ENCODE data around the gene AGAP2. TPM values are rescaled to one million over a fixed set of nuclear protein-coding genes. Genes with fewer than 3 reads are reported as not detected.

AGAP2 gene
- total and polyA plus RNA-seq, 9 of the 15 experiments (the other 6 are each of a cell fraction or from before 2014, with no cell fraction given): 0.04 to 0.77 (median 0.28) TPM; not detected in 1

DNA sequence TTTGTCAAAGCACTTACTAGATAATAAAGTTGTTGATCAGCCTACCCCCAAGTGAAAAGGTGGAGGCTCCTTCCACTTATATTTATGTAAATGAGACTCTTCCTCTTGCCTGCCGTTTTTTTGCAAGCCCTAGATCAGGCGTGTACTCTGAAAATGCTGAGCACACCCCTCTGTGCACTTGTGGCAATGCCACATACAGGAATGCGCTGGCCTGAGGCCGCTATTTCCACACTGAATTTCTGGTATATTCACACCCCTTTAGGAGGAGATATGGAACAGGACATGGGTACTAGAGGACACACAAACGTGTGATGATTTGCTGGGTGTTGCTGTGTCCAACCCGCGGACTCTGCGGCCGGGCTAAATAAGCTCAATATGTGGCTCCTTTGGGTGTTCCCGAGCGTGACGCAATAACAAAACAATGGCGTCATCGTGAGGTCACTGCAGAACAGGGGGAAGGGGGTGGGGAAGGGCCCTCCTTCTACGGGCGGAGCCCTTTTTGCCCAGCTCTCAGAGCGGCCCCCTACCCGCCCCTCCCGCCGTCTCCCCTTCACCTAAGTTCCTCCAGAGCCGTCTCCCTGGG is 5.7 kb upstream of the AGAP2 start:
- POLR2A ChIA-PET: interaction anchor here (0.6 to 2.5 kb wide), 15 partner anchors 9 to 229 kb away, joined by 3 to 15 read pairs (median 4); partner anchors contain the start of genes CYP27B1, DDIT3, EEF1AKMT3 and METTL1
- FAIRE-seq (no peak), ATAC-seq (peak; percentile 57), DNase-seq (ENCODE audit: extremely low read depth in 1 of 4, low spot score in 3 of 4) (peak; percentile 83 to 88 (median 88))
- in situ Hi-C loops (cut with MboI) (loop anchor here (10.0 kb wide), 1 partner anchor 429 kb away; no protein-coding TSS in a partner anchor), intact Hi-C loops (cut with micrococcal nuclease) (no loop called here)
- 26% methylated on average over 21 of the region's 21 CpGs for WGBS (ENCODE audit: insufficient coverage, low coverage, missing lambda C conversion rate)
- BruUV-seq (replicated peaks): no TSS peak
- peak overlapping the region; percentile 88 for H3K4me2 ChIP-seq (ENCODE audit: insufficient read depth, low read length)
- H3K36me3 ChIP-seq (ENCODE audit: control insufficient read depth, insufficient read depth, low read length): peaks cover 34% of the 10 kb centered on the region
- CTCF ChIA-PET (ENCODE audit: low intra/inter-chr PET ratio): no interaction called here
- H3K9me3 ChIP-seq (replicated peaks; ENCODE audit: control insufficient read depth, insufficient read depth, low read depth, low read length): no peaks in the 10 kb centered on the region
- H3K27ac ChIP-seq (ENCODE audit: extremely low read depth, low read depth, low read length): peak overlapping the region; percentile 84
- peak overlapping the region; percentile 59 for H3K4me3 ChIP-seq
- no peaks in the 10 kb centered on the region for H3K9me1 ChIP-seq (ENCODE audit: control insufficient read depth, insufficient read depth, low read length)
- peaks cover 0 to 10% of the 10 kb centered on the region in 2 experiments; a peak in 2 of 5 replicates for H3K27me3 ChIP-seq (ENCODE audit: control insufficient read depth in 2 of 2, insufficient read depth in 2 of 2, low read length in 2 of 2)
- no peaks in the 10 kb centered on the region for H4K20me1 ChIP-seq (replicated peaks; ENCODE audit: control insufficient read depth, insufficient read depth, low read length)
- peaks cover 13% of the 10 kb centered on the region for H3K79me2 ChIP-seq (ENCODE audit: control insufficient read depth, insufficient read depth, low read length)
- peak overlapping the region; percentile 88 to 95 for H3K9ac ChIP-seq (ENCODE audit: insufficient read depth in 1 of 2, low read depth in 2 of 2, low read length in 2 of 2)
- peaks cover 7 to 13% of the 10 kb centered on the region in 2 experiments; a peak in 3 of 5 replicates for H3K4me1 ChIP-seq (replicated peaks in 1 of 2; ENCODE audit: control insufficient read depth in 2 of 2, insufficient read depth in 2 of 2, low read length in 2 of 2)
- H2AFZ ChIP-seq (ENCODE audit: low read depth, low read length): peak overlapping the region; percentile 90
- TF ChIP-seq CSDE1 (IDR thresholded peaks at IDR 0.05) (peak in 1 of 2 experiments; percentile 87; a peak in 2 of 4 replicates), CREM (IDR thresholded peaks at IDR 0.05; ENCODE audit: low read depth) (peak; percentile 95), SNAPC5 (CRISPR knock-in tag; IDR thresholded peaks at IDR 0.05) (no peak), ATF1 (CRISPR knock-in tag; IDR thresholded peaks at IDR 0.05) (peak; percentile 89), ATF1 (tag; IDR thresholded peaks at IDR 0.05) (peak; percentile 99), ZNF318 (IDR thresholded peaks at IDR 0.05; ENCODE audit: borderline replicate concordance in 1 of 2, low read depth in 1 of 2) (0 out of 4 replicates have a peak, but pooled peaks of 1 of the 2 experiments have one; percentile 24), NCOA1 (IDR thresholded peaks at IDR 0.05; ENCODE audit: low read depth) (peak; percentile 97), RBM25 (IDR thresholded peaks at IDR 0.05; ENCODE audit: low read depth, low read length, severe bottlenecking) (no peak), CEBPG (CRISPR knock-in tag; IDR thresholded peaks at IDR 0.05) (peak; percentile 87), CEBPG (tag; conservative IDR thresholded peaks at IDR 0.05 in 1 of 2, IDR thresholded peaks at IDR 0.05 in 1 of 2) (peak; percentile 98), TGIF2 (CRISPR knock-in tag; IDR thresholded peaks at IDR 0.05) (no peak), CREB1 (IDR thresholded peaks at IDR 0.05) (peak; percentile 99), CREB1 (CRISPR knock-in tag; IDR thresholded peaks at IDR 0.05) (peak; percentile 97)
- TF ChIP-seq, protein P1, sequence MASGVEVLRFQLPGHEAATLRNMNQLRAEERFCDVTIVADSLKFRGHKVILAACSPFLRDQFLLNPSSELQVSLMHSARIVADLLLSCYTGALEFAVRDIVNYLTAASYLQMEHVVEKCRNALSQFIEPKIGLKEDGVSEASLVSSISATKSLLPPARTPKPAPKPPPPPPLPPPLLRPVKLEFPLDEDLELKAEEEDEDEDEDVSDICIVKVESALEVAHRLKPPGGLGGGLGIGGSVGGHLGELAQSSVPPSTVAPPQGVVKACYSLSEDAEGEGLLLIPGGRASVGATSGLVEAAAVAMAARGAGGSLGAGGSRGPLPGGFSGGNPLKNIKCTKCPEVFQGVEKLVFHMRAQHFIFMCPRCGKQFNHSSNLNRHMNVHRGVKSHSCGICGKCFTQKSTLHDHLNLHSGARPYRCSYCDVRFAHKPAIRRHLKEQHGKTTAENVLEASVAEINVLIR (CRISPR knock-in tag; IDR thresholded peaks at IDR 0.05): peak; percentile 96
